Measurements from ENCODE around the gene RTN4R.

The RTN4R gene

GRCh38 chr22:20298110-20298802 is 30.1 kb upstream of the RTN4R start:
- no peak overlapping the region for H3K27ac ChIP-seq
- no peaks in the 10 kb centered on the region for H3K9me3 ChIP-seq (replicated peaks in 1 of 11)
- H3K4me2 ChIP-seq = peak overlapping the region; percentile 80 to 100 (median 96); a peak in 21 of 22 replicates
- peaks cover 0 to 10% (median 0%) of the 10 kb centered on the region in 11 experiments; a peak in 5 of 22 replicates for H3K27me3 ChIP-seq
- H4K20me1 ChIP-seq = no peaks in the 10 kb centered on the region; a peak in 1 of 22 replicates
- H3K9ac ChIP-seq = no peak overlapping the region
- H3K4me3 ChIP-seq = peak overlapping the region in 6 of 10 experiments; percentile 50 to 76 (median 68); a peak in 9 of 20 replicates
- no peak for TF ChIP-seq Cebpa-rat (IDR thresholded peaks at IDR 0.05)
- no peaks in the 10 kb centered on the region for H3K36me3 ChIP-seq
- peaks cover 4 to 34% (median 15%) of the 10 kb centered on the region in 10 experiments; a peak in 16 of 20 replicates for H3K4me1 ChIP-seq

GRCh38 chr22:20297414-20298109 is 29.4 kb upstream of the RTN4R start:
- no peak overlapping the region for H3K9ac ChIP-seq
- H3K4me3 ChIP-seq = no peak overlapping the region
- H3K4me1 ChIP-seq = peaks cover 4 to 37% (median 18%) of the 10 kb centered on the region in 10 experiments; a peak in 16 of 20 replicates
- no peaks in the 10 kb centered on the region; a peak in 1 of 22 replicates for H4K20me1 ChIP-seq
- TF ChIP-seq Cebpa-rat (IDR thresholded peaks at IDR 0.05) = no peak
- H3K9me3 ChIP-seq (replicated peaks in 1 of 11) = no peaks in the 10 kb centered on the region
- no peak overlapping the region for H3K27ac ChIP-seq
- H3K4me2 ChIP-seq = 0 out of 22 replicates have a peak overlapping the region, but pooled peaks of 2 of the 11 experiments have one; percentile 80 to 97
- peaks cover 0 to 10% (median 0%) of the 10 kb centered on the region in 11 experiments; a peak in 5 of 22 replicates for H3K27me3 ChIP-seq
- no peaks in the 10 kb centered on the region for H3K36me3 ChIP-seq

- H3K36me3 ChIP-seq = no peaks in the 10 kb centered on the region
Observed at GRCh38 chr22:20296598-20296997, 28.5 kb upstream of the RTN4R start.

DNA sequence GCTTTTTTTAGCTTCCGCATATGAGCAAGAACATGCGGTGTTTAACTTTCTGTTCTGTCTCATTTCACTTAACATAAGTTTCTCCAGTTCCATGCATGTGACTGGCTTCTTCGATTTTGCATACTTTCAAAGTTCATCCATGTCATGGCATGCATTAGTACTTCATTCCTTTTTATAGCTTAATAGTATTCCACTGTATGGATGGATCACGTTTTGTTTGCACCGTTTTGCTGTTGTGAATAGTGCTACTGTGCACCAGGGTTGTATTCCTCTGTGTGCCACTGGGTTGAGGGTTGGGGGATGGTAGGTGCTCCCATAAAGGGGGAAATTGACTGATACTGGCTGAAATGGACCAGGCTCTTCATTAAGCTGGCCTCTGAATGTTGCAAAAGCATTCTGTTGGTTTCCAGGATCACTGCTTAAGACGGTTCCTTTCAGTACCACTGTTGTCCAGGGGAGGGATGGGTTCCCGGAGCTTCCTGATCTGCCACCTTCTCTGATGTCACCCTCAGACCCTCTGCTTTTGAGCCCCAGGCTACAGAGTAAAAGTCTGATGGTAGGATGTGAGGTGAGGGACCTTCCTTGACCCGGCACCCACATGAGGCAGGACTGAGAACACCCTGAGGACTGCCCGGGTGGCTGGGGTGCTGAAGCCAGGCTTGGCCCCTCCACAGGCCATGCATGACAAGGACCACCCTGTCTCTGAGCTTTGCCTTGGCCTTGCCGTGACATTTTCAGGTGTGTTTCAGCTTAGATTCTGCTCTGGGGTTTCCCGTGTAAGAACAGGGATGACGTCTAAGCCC is 27.3 kb upstream of the RTN4R start:
- no peak for TF ChIP-seq Cebpa-rat (IDR thresholded peaks at IDR 0.05)

More at GRCh38 chr22:20296598-20296997, 28.5 kb upstream of the RTN4R start:
- H4K20me1 ChIP-seq = no peaks in the 10 kb centered on the region; a peak in 1 of 22 replicates
- H3K27me3 ChIP-seq = peaks cover 0 to 9% (median 0%) of the 10 kb centered on the region in 11 experiments; a peak in 5 of 22 replicates
- no peak overlapping the region for H3K27ac ChIP-seq
- TF ChIP-seq Cebpa-rat (IDR thresholded peaks at IDR 0.05) = no peak
- no peaks in the 10 kb centered on the region for H3K9me3 ChIP-seq (replicated peaks in 1 of 11)
- no peak overlapping the region for H3K9ac ChIP-seq
- H3K4me1 ChIP-seq = peaks cover 4 to 42% (median 25%) of the 10 kb centered on the region in 10 experiments; a peak in 16 of 20 replicates
- no peak overlapping the region for H3K4me3 ChIP-seq
- H3K4me2 ChIP-seq = no peak overlapping the region

GRCh38 chr22:20292673-20293232 is 24.6 kb upstream of the RTN4R start:
- Histone ChIP-seq H3K4me1 (peaks cover 0 to 43% (median 11%) of the 10 kb centered on the region in 10 experiments; a peak in 12 of 20 replicates), H3K27me3 (no peaks in the 10 kb centered on the region), H4K20me1 (no peaks in the 10 kb centered on the region; a peak in 1 of 22 replicates), H3K27ac (no peak overlapping the region), H3K4me2 (peak overlapping the region in 8 of 11 experiments; percentile 1 to 41 (median 24); a peak in 10 of 22 replicates), H3K4me3 (no peak overlapping the region), H3K9ac (0 out of 22 replicates have a peak overlapping the region, but pooled peaks of 2 of the 11 experiments have one; percentile 6 to 18), H3K36me3 (no peaks in the 10 kb centered on the region), H3K9me3 (replicated peaks in 1 of 11) (no peaks in the 10 kb centered on the region)
- no peak for TF ChIP-seq Cebpa-rat (IDR thresholded peaks at IDR 0.05)

More for the DNA sequence above, 27.3 kb upstream of the RTN4R start:
- no peaks in the 10 kb centered on the region for H3K36me3 ChIP-seq
- H3K4me1 ChIP-seq = peaks cover 4 to 42% (median 23%) of the 10 kb centered on the region in 10 experiments; a peak in 16 of 20 replicates
- no peak overlapping the region for H3K27ac ChIP-seq
- no peaks in the 10 kb centered on the region for H3K9me3 ChIP-seq (replicated peaks in 1 of 11)
- H3K4me3 ChIP-seq = no peak overlapping the region
- no peak overlapping the region for H3K4me2 ChIP-seq
- no peaks in the 10 kb centered on the region; a peak in 1 of 22 replicates for H4K20me1 ChIP-seq
- H3K27me3 ChIP-seq = peaks cover 0 to 6% (median 0%) of the 10 kb centered on the region in 11 experiments; a peak in 1 of 22 replicates
- no peak overlapping the region for H3K9ac ChIP-seq

DNA sequence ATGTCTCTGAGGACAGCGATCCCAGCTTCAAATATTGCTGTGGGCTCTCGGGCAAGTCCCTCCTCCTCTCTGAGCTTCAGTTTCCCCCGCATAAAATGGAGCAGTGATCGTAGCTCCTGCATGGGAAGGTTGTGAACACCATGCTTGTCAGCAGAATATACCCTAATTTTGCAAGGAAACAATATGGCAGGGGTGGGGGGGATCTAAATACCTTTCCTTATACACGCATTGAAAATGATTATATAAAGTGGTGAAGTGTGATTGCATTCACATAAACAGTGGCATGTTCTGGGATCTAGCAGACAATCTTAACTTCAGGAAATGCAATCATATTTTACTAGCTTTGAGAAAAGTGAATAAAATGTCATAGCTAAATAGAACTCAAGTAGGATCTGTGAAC is 24.0 kb upstream of the RTN4R start:
- Histone ChIP-seq H3K27ac (no peak overlapping the region), H3K4me2 (peak overlapping the region in 4 of 11 experiments; percentile 1 to 41 (median 3); a peak in 2 of 22 replicates), H3K36me3 (no peaks in the 10 kb centered on the region), H3K4me1 (peaks cover 0 to 47% (median 17%) of the 10 kb centered on the region in 10 experiments; a peak in 12 of 20 replicates), H4K20me1 (no peaks in the 10 kb centered on the region; a peak in 1 of 22 replicates), H3K4me3 (no peak overlapping the region), H3K9ac (no peak overlapping the region), H3K9me3 (replicated peaks in 1 of 11) (no peaks in the 10 kb centered on the region), H3K27me3 (no peaks in the 10 kb centered on the region)
- TF ChIP-seq Cebpa-rat (IDR thresholded peaks at IDR 0.05) = no peak

- TF ChIP-seq Cebpa-rat (IDR thresholded peaks at IDR 0.05) = no peak
- H3K9ac ChIP-seq = no peak overlapping the region
Observed at GRCh38 chr22:20291604-20292063, 23.5 kb upstream of the RTN4R start.

DNA sequence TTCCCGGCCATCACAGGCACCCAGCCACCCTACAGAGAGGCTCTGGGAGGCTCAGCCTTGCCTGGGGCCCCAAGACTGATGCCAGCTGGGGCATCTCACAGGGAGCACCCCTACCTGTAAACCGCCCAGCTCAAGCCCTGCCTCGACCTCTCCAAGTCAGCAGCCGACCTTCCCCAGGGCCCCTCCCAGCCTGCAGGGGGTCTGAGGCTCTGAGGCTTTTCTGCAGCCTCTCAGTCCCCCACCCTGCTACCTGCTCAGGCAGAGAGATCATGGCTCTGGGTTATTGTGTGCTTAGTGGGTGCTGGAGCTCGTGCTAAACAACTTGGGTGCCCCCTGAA is 23.1 kb upstream of the RTN4R start:
- Histone ChIP-seq H3K9me3 (replicated peaks in 1 of 11) (no peaks in the 10 kb centered on the region), H3K27me3 (no peaks in the 10 kb centered on the region), H3K36me3 (no peaks in the 10 kb centered on the region), H4K20me1 (no peaks in the 10 kb centered on the region; a peak in 1 of 22 replicates), H3K4me3 (no peak overlapping the region), H3K27ac (no peak overlapping the region), H3K9ac (no peak overlapping the region), H3K4me2 (peak overlapping the region in 2 of 11 experiments; percentile 1 to 5; a peak in 1 of 22 replicates), H3K4me1 (peaks cover 0 to 56% (median 26%) of the 10 kb centered on the region in 10 experiments; a peak in 16 of 20 replicates)
- no peak for TF ChIP-seq Cebpa-rat (IDR thresholded peaks at IDR 0.05)

More at GRCh38 chr22:20291604-20292063, 23.5 kb upstream of the RTN4R start:
- Histone ChIP-seq H3K27me3 (no peaks in the 10 kb centered on the region), H3K4me1 (peaks cover 0 to 51% (median 22%) of the 10 kb centered on the region in 10 experiments; a peak in 16 of 20 replicates), H3K36me3 (no peaks in the 10 kb centered on the region), H3K4me3 (no peak overlapping the region), H3K27ac (no peak overlapping the region), H4K20me1 (no peaks in the 10 kb centered on the region; a peak in 1 of 22 replicates), H3K9me3 (replicated peaks in 1 of 11) (no peaks in the 10 kb centered on the region), H3K4me2 (peak overlapping the region in 2 of 11 experiments; percentile 1 to 5; a peak in 2 of 22 replicates)

Data from BLaER1 treated with 17β-estradiol and CSF1 and Interleukin-3, amounts not matched to agents 10 nM and 100 nM (cell line).